ENCODE data around the gene AKR7A3.

The AKR7A3 gene

GRCh38 chr1:19311931-19312781 is 23.6 kb upstream of the AKR7A3 start, which contains the start of the genes AKR7A2 and SLC66A1:
AKR7A2 (minus strand) TSS chr1:19312144; CDS start chr1:19312124, 20 bp downstream.
SLC66A1 (plus strand) TSS chr1:19312326; CDS start chr1:19317678, 5,352 bp downstream.
- H3K4me3 ChIP-seq (ENCODE audit: low read depth, low read length), result peak within 1 kb of the TSS; percentile 70
- peak; percentile 22 for DNase-seq (ENCODE audit: low read depth)
- no peak for TF ChIP-seq CTCF (IDR thresholded peaks at IDR 0.05; ENCODE audit: control insufficient read depth, extremely low read depth, insufficient read depth)

- no peak for DNase-seq (ENCODE audit: low read depth)
- TF ChIP-seq CTCF (IDR thresholded peaks at IDR 0.05; ENCODE audit: control insufficient read depth, extremely low read depth, insufficient read depth), result no peak
- H3K4me3 ChIP-seq (ENCODE audit: low read depth, low read length), result peak overlapping the region; percentile 70
These were observed 22.9 kb upstream of the AKR7A3 start for GRCh38 chr1:19311503-19311930.

- no peak for TF ChIP-seq CTCF (IDR thresholded peaks at IDR 0.05; ENCODE audit: control insufficient read depth, extremely low read depth, insufficient read depth)
- peak overlapping the region; percentile 70 for H3K4me3 ChIP-seq (ENCODE audit: low read depth, low read length)
- no peak for DNase-seq (ENCODE audit: low read depth)
These were observed 22.3 kb upstream of the AKR7A3 start for GRCh38 chr1:19310720-19311502.

- TF ChIP-seq CTCF (IDR thresholded peaks at IDR 0.05; ENCODE audit: control insufficient read depth, extremely low read depth, insufficient read depth), result no peak
- no peak overlapping the region for H3K4me3 ChIP-seq (ENCODE audit: low read depth, low read length)
- no peak for DNase-seq (ENCODE audit: low read depth)
These were observed 21.5 kb upstream of the AKR7A3 start for GRCh38 chr1:19310061-19310460.

GRCh38 chr1:19309123-19309813 is 20.7 kb upstream of the AKR7A3 start:
- TF ChIP-seq CTCF (IDR thresholded peaks at IDR 0.05; ENCODE audit: control insufficient read depth, extremely low read depth, insufficient read depth), result no peak
- H3K4me3 ChIP-seq (ENCODE audit: low read depth, low read length), result no peak overlapping the region
- no peak for DNase-seq (ENCODE audit: low read depth)

- DNase-seq (ENCODE audit: low read depth), result no peak
- TF ChIP-seq CTCF (IDR thresholded peaks at IDR 0.05; ENCODE audit: control insufficient read depth, extremely low read depth, insufficient read depth), result no peak
- H3K4me3 ChIP-seq (ENCODE audit: low read depth, low read length), result no peak overlapping the region
These were observed 19.9 kb upstream of the AKR7A3 start for GRCh38 chr1:19308509-19308907.
